GM12878 (cell line): ENCODE results near the gene AGAP1. TPM values are rescaled to one million over a fixed set of nuclear protein-coding genes. Genes with fewer than 3 reads are reported as not detected.

Source experiments
- ATAC-seq: fragments of 200-7000 bp; cut with Tn5 transposase; 3 replicates; pipeline ENCODE4 v1.9.1; 2020; ENCODE audit warnings: mild to moderate bottlenecking, moderate library complexity
- BruUV-seq: library from RNA; stranded (reverse); fragments of 400-500 nt; replicated peaks from 2 replicates; lab custom pipeline; 2021; lab: Mats Ljungman, UMichigan
- CTCF ChIA-PET: fragments of 300-600 bp; sonication (Branson Sonifier 250); formaldehyde crosslinking; extraction: SDS; loops from one replicate; lab custom pipeline; 2021; ENCODE audit warnings: inconsistent platforms; lab: Yijun Ruan, JAX
- POLR2A ChIA-PET: fragments of 350-600 bp; formaldehyde crosslinking; extraction: SDS; loops from one replicate; lab custom pipeline; 2021; ENCODE audit warnings: inconsistent platforms; lab: Charles Lee
- RAD21 ChIA-PET: fragments of 300-600 bp; sonication (Branson Sonifier 250); formaldehyde crosslinking; loops from one replicate; lab custom pipeline; 2023; ENCODE audit warnings: antibody characterized with exemption; ENCODE audit not compliant: unreplicated experiment; lab: Charles Lee
- SMC1A ChIA-PET: fragments of 300-600 bp; sonication (Branson Sonifier 250); formaldehyde crosslinking; loops from one replicate; lab custom pipeline; 2023; ENCODE audit not compliant: unreplicated experiment, uncharacterized antibody; lab: Charles Lee
- DNase-seq: peaks from one replicate; pipeline ENCODE4 v3.0.0-alpha.2; 2011; ENCODE audit warnings: low read depth, low spot score
- FAIRE-seq: peaks from 3 replicates; lab custom pipeline; 2011; peaks lifted over from hg19 to GRCh38; lab: Jason Lieb, UNC
- H2AFZ ChIP-seq: 2 replicates; pipeline ENCODE4 v1.6.0; 2011; ENCODE audit warnings: low read depth, low read length, control low read depth; ENCODE audit not compliant: control insufficient read depth
- H3K27ac ChIP-seq: 2 replicates; pipeline ENCODE4 v1.5.1; 2011; ENCODE audit warnings: control low read depth; ENCODE audit not compliant: control insufficient read depth, insufficient read depth
- H3K27me3 ChIP-seq, 2 experiments: replicated peaks in 1 of 2; 2 replicates each; pipeline versions ENCODE4 v1.6.0 to v1.6.1; 2011; ENCODE audit warnings: low read length in 1 of 2; ENCODE audit not compliant: control insufficient read depth in 2 of 2, insufficient read depth in 2 of 2
- H3K36me3 ChIP-seq, 2 experiments: 2 replicates each; pipeline ENCODE4 v1.5.1; 2011; ENCODE audit warnings: low read length in 1 of 2; ENCODE audit not compliant: control insufficient read depth in 2 of 2, insufficient read depth in 2 of 2
- H3K4me1 ChIP-seq: 2 replicates; pipeline ENCODE4 v1.6.1; 2011; ENCODE audit warnings: mild to moderate bottlenecking, low read length, moderate library complexity, mixed read lengths; ENCODE audit not compliant: control insufficient read depth, insufficient read depth
- H3K4me2 ChIP-seq: 2 replicates; pipeline ENCODE4 v1.6.0; 2011; ENCODE audit warnings: control low read depth; ENCODE audit not compliant: control insufficient read depth, insufficient read depth
- H3K4me3 ChIP-seq: fragments of 200-600 bp; sonication (generic); 2 replicates; pipeline ENCODE4 v1.5.1; 2016
- H3K79me2 ChIP-seq: 2 replicates; pipeline ENCODE4 v1.6.0; 2011; ENCODE audit warnings: low read length; ENCODE audit not compliant: control insufficient read depth, insufficient read depth
- H3K9ac ChIP-seq: 2 replicates; pipeline ENCODE4 v1.8.0; 2011; ENCODE audit warnings: low read length, control low read depth, mixed read lengths; ENCODE audit not compliant: control insufficient read depth, insufficient read depth
- H3K9me3 ChIP-seq: replicated peaks from 3 replicates; pipeline ENCODE4 v1.5.1; 2011; ENCODE audit warnings: mild to moderate bottlenecking, low read length; ENCODE audit not compliant: control insufficient read depth, insufficient read depth
- H4K20me1 ChIP-seq: 2 replicates; pipeline ENCODE4 v1.6.0; 2011; ENCODE audit not compliant: control insufficient read depth, insufficient read depth
- ASH2L ChIP-seq: fragments of 300-600, 200-600 bp; sonication (generic); IDR thresholded peaks from 2 replicates; pipeline ENCODE4 v1.6.1; 2017; ENCODE audit warnings: low read depth, mild to moderate bottlenecking, borderline replicate concordance
- EGR1 ChIP-seq, 2 experiments: IDR thresholded peaks; 1 replicate in 1 of 2; 2 replicates in 1 of 2; pipeline ENCODE4 v1.6.1; 2011 to 2012; ENCODE audit warnings: low read depth in 2 of 2, low read length in 2 of 2, borderline replicate concordance in 1 of 2, mild to moderate bottlenecking in 1 of 2, moderate library complexity in 1 of 2
- EP300 ChIP-seq, 2 experiments: fragments of 150-350 bp in 1 of 2; IDR thresholded peaks; 2 replicates each; pipeline ENCODE4 v1.6.1; 2011 to 2012; ENCODE audit warnings: low read depth in 2 of 2, low read length in 2 of 2, borderline replicate concordance in 1 of 2, improper control_type of control experiment in 1 of 2, inconsistent platforms in 1 of 2; ENCODE audit not compliant: control insufficient read depth in 1 of 2
- HDAC2 ChIP-seq: fragments of 200-600 bp; sonication (generic); IDR thresholded peaks from 2 replicates; pipeline ENCODE4 v1.6.1; 2017
- HDGF ChIP-seq: fragments of 450-650 bp; IDR thresholded peaks from 2 replicates; pipeline ENCODE4 v1.6.1; 2016; ENCODE audit warnings: antibody characterized with exemption
- IKZF1 ChIP-seq: fragments of 450-650 bp; conservative IDR thresholded peaks from 2 replicates; pipeline ENCODE4 v1.6.1; 2017; ENCODE audit warnings: antibody characterized with exemption, mild to moderate bottlenecking
- JUNB ChIP-seq: IDR thresholded peaks from 2 replicates; pipeline ENCODE4 v1.6.1; 2016; ENCODE audit warnings: antibody characterized with exemption, mild to moderate bottlenecking
- MEF2A ChIP-seq: IDR thresholded peaks from 2 replicates; pipeline ENCODE4 v1.6.1; 2011; ENCODE audit warnings: low read depth, mild to moderate bottlenecking, low read length, moderate library complexity; ENCODE audit not compliant: insufficient read depth
- MYC ChIP-seq: IDR thresholded peaks from 2 replicates; pipeline ENCODE4 v1.6.1; 2011; ENCODE audit warnings: mild to moderate bottlenecking, low read length, moderate library complexity, inconsistent platforms; ENCODE audit not compliant: insufficient read depth, insufficient replicate concordance, insufficient read length, severe bottlenecking
- NFYB ChIP-seq: IDR thresholded peaks from 2 replicates; pipeline ENCODE4 v1.6.1; 2011; ENCODE audit warnings: low read depth, mild to moderate bottlenecking, low read length, improper control_type of control experiment, moderate library complexity; ENCODE audit not compliant: insufficient read depth
- PAX8 ChIP-seq: fragments of 450-650 bp; IDR thresholded peaks from 2 replicates; pipeline ENCODE4 v1.6.1; 2017; ENCODE audit warnings: mild to moderate bottlenecking, moderate library complexity
- PML ChIP-seq: IDR thresholded peaks from 2 replicates; pipeline ENCODE4 v1.6.1; 2012; ENCODE audit warnings: low read length, inconsistent platforms
- POU2F2 ChIP-seq: IDR thresholded peaks from 3 replicates; pipeline ENCODE4 v1.6.1; 2011; ENCODE audit warnings: low read depth, mild to moderate bottlenecking, low read length, borderline replicate concordance
- RBBP5 ChIP-seq: fragments of 200-600 bp; sonication (generic); conservative IDR thresholded peaks from 2 replicates; pipeline ENCODE4 v1.6.1; 2016
- RELA ChIP-seq: fragments of 450-650 bp; IDR thresholded peaks from 2 replicates; pipeline ENCODE4 v1.8.0; 2014; ENCODE audit warnings: borderline replicate concordance; ENCODE audit not compliant: partially characterized antibody
- RUNX3 ChIP-seq: IDR thresholded peaks from 2 replicates; pipeline ENCODE4 v1.6.1; 2012; ENCODE audit warnings: low read length, inconsistent platforms
- SMAD1 ChIP-seq: fragments of 450-650 bp; IDR thresholded peaks from 2 replicates; pipeline ENCODE4 v1.6.1; 2018; ENCODE audit warnings: mild to moderate bottlenecking, low read depth; ENCODE audit not compliant: partially characterized antibody
- WGBS: methylation state at CpG from one replicate; pipeline ENCODE4 v1.1.6; 2016; ENCODE audit warnings: low lambda C conversion rate; ENCODE audit not compliant: insufficient replicate concordance, insufficient coverage; ENCODE audit errors: missing lambda C conversion rate; 5-methylcytosine and 5-hydroxymethylcytosine counted together
- in situ Hi-C: fragments of 300-500 bp; cut with MboI; formaldehyde crosslinking; loops from 9 replicates; pipeline ENCODE4 v1.14.3; 2018; ENCODE audit warnings: mixed read lengths
- intact Hi-C: fragments of 100-400 bp; cut with micrococcal nuclease; formaldehyde crosslinking; loops from one replicate; pipeline ENCODE4 v1.14.2; 2022; ENCODE audit not compliant: unreplicated experiment
- polyA plus RNA-seq, 11 experiments: library from polyadenylated mRNA; depleted of rRNA in 4 of 11; unstranded in 6 of 11; stranded (reverse) in 5 of 11; fragments of >200 nt; fragmentation: Nextera tagmentation in 4 of 11; fragmentation: Illumina TruSeq in 1 of 11; extraction: Ambion mirVana in 4 of 11; extraction: Trizol in 1 of 11; gene quantifications; 1 replicate in 1 of 11; 2 replicates in 10 of 11; pipeline versions ENCODE4 v1.2.1 to v1.2.3, GENCODE V29; 2011 to 2016; ENCODE audit warnings: inconsistent platforms in 2 of 11, missing spikeins in 2 of 11, low read depth in 1 of 11
- total RNA-seq, 4 experiments: library from RNA; depleted of rRNA in 3 of 4; stranded (reverse); fragments of >200 nt in 3 of 4; fragmentation: Illumina TruSeq in 1 of 4; extraction: Trizol in 1 of 4; gene quantifications; 2 replicates each; pipeline versions ENCODE4 v1.2.1 to v1.2.3, GENCODE V29; 2013 to 2021
- TF ChIP-seq, protein P1 (sequence below): fragments of 450-650 bp; IDR thresholded peaks from 2 replicates; pipeline ENCODE4 v1.6.1; 2018; ENCODE audit warnings: borderline replicate concordance, mild to moderate bottlenecking; ENCODE audit not compliant: partially characterized antibody
- TF ChIP-seq, protein P2 (sequence below): IDR thresholded peaks from 2 replicates; pipeline ENCODE4 v1.6.1; 2011; ENCODE audit warnings: mild to moderate bottlenecking, low read depth, low read length, moderate library complexity; ENCODE audit not compliant: insufficient replicate concordance
- TF ChIP-seq, protein P3 (sequence below): fragments of 450-650 bp; IDR thresholded peaks from 2 replicates; pipeline ENCODE4 v1.6.1; 2017; ENCODE audit warnings: low read depth, mild to moderate bottlenecking, moderate library complexity

AGAP1 gene
- total and polyA plus RNA-seq, 10 of the 15 experiments (the other 5 are each of a cell fraction or from before 2014, with no cell fraction given): 0.05 to 0.15 (median 0.06) TPM; not detected in 7

DNA sequence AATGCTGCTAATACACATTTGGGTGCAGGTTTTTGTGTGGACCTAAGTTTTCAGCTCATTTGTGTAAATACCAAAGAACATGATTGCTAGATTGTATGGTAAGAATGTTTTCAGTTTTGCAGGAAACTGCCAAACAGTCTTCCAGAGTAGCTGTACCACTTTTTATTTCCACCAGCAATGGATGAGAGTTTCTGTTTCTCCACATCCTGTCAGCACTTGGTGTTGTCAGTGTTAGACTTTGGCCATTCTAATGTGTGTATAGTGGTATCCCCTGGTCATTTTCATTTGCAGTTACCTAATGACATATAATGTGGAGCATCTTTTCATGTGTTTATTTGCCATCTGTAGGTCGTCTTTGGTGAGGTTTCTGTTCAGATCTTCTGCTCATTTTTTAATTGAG, 337.9 kb downstream of the AGAP1 start (continued):
- TF ChIP-seq, protein P1, sequence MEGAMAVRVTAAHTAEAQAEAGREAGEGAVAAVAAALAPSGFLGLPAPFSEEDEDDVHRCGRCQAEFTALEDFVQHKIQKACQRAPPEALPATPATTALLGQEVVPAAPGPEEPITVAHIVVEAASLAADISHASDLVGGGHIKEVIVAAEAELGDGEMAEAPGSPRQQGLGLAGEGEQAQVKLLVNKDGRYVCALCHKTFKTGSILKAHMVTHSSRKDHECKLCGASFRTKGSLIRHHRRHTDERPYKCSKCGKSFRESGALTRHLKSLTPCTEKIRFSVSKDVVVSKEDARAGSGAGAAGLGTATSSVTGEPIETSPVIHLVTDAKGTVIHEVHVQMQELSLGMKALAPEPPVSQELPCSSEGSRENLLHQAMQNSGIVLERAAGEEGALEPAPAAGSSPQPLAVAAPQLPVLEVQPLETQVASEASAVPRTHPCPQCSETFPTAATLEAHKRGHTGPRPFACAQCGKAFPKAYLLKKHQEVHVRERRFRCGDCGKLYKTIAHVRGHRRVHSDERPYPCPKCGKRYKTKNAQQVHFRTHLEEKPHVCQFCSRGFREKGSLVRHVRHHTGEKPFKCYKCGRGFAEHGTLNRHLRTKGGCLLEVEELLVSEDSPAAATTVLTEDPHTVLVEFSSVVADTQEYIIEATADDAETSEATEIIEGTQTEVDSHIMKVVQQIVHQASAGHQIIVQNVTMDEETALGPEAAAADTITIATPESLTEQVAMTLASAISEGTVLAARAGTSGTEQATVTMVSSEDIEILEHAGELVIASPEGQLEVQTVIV: no peak
- TF ChIP-seq EP300 (IDR thresholded peaks at IDR 0.05; ENCODE audit: borderline replicate concordance in 1 of 2, control insufficient read depth in 1 of 2, low read depth in 2 of 2, low read length in 2 of 2): no peak
- TF ChIP-seq HDGF: no peak
- TF ChIP-seq MEF2A: no peak
- TF ChIP-seq SMAD1: no peak
- TF ChIP-seq PML: no peak
- TF ChIP-seq MYC: no peak
- TF ChIP-seq HDAC2: no peak

DNA sequence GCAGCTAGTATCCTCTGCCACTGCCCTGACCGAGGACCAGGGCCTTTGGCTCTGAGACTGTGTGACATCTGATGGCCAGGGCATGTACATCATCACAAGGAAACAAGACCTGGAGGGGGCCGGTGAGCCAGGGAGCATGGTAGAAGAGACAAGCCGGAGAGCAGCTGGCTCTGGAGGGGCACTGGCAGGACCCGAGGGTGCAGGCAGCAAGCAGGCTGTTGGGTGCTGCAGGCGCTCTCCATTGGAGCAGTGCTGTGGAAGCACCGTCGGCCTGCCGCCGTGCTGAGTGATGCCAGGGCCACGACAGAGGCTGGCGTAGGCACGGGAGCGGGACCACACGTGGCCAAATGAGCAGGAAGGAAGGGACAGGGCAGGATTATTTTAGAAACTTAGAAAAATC, 339.1 kb downstream of the AGAP1 start:
- H3K4me3 ChIP-seq: no peak overlapping the region
- intact Hi-C loops (no loop called here), in situ Hi-C loops (no loop called here)
- H3K9me3 ChIP-seq: no peaks in the 10 kb centered on the region
- BruUV-seq: no TSS peak
- no peaks in the 10 kb centered on the region for H3K79me2 ChIP-seq
- ChIA-PET CTCF (no interaction called here), POLR2A (no interaction called here), RAD21 (no interaction called here), SMC1A (no interaction called here)
- H3K27ac ChIP-seq: no peak overlapping the region
- H3K9ac ChIP-seq: no peak overlapping the region
- no peaks in the 10 kb centered on the region for H3K4me1 ChIP-seq
- H3K36me3 ChIP-seq: no peaks in the 10 kb centered on the region
- ATAC-seq (no peak), DNase-seq (no peak), FAIRE-seq (no peak)
- 45% methylated on average over 14 of the region's 14 CpGs for WGBS
- H4K20me1 ChIP-seq: no peaks in the 10 kb centered on the region
- no peaks in the 10 kb centered on the region for H3K27me3 ChIP-seq
- H2AFZ ChIP-seq: no peak overlapping the region
- no peak overlapping the region for H3K4me2 ChIP-seq
- TF ChIP-seq, protein P2, sequence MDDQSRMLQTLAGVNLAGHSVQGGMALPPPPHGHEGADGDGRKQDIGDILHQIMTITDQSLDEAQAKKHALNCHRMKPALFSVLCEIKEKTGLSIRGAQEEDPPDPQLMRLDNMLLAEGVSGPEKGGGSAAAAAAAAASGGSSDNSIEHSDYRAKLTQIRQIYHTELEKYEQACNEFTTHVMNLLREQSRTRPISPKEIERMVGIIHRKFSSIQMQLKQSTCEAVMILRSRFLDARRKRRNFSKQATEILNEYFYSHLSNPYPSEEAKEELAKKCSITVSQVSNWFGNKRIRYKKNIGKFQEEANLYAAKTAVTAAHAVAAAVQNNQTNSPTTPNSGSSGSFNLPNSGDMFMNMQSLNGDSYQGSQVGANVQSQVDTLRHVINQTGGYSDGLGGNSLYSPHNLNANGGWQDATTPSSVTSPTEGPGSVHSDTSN: no peak
- TF ChIP-seq JUNB: no peak
- no peak for TF ChIP-seq RBBP5
- no peak for TF ChIP-seq PAX8
- TF ChIP-seq RELA: no peak
- TF ChIP-seq POU2F2: no peak
- TF ChIP-seq NFYB: no peak
- TF ChIP-seq ASH2L: no peak
- TF ChIP-seq IKZF1: no peak
- TF ChIP-seq, protein P3, sequence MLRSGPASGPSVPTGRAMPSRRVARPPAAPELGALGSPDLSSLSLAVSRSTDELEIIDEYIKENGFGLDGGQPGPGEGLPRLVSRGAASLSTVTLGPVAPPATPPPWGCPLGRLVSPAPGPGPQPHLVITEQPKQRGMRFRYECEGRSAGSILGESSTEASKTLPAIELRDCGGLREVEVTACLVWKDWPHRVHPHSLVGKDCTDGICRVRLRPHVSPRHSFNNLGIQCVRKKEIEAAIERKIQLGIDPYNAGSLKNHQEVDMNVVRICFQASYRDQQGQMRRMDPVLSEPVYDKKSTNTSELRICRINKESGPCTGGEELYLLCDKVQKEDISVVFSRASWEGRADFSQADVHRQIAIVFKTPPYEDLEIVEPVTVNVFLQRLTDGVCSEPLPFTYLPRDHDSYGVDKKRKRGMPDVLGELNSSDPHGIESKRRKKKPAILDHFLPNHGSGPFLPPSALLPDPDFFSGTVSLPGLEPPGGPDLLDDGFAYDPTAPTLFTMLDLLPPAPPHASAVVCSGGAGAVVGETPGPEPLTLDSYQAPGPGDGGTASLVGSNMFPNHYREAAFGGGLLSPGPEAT: no peak
- no peak for TF ChIP-seq EGR1 (IDR thresholded peaks at IDR 0.05; ENCODE audit: borderline replicate concordance in 1 of 2, low read depth in 2 of 2, low read length in 2 of 2)
- no peak for TF ChIP-seq RUNX3
